ENCODE results near the gene ADARB2. TPM values are rescaled to one million over a fixed set of nuclear protein-coding genes. Genes with fewer than 3 reads are reported as not detected.

The ADARB2 gene
- polyA plus RNA-seq, 3 donors: not detected

DNA sequence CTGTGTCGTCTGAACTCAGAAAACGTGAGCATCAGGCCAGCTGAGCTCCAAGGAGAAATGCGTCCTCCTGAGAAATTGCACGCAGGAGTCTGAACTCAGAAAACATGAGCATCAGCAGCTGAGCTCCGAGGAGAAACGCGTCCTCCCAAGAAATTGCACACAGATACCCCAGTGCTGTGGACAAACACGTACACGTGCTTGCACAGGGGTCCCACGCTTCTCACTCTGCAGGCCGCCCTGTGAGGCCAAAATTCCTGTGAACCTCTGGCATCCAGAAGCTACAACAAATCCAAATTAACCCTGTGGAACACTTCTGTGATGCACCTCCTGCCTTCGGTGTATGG, 547.3 kb downstream of the ADARB2 start:
- TF ChIP-seq, protein P1, sequence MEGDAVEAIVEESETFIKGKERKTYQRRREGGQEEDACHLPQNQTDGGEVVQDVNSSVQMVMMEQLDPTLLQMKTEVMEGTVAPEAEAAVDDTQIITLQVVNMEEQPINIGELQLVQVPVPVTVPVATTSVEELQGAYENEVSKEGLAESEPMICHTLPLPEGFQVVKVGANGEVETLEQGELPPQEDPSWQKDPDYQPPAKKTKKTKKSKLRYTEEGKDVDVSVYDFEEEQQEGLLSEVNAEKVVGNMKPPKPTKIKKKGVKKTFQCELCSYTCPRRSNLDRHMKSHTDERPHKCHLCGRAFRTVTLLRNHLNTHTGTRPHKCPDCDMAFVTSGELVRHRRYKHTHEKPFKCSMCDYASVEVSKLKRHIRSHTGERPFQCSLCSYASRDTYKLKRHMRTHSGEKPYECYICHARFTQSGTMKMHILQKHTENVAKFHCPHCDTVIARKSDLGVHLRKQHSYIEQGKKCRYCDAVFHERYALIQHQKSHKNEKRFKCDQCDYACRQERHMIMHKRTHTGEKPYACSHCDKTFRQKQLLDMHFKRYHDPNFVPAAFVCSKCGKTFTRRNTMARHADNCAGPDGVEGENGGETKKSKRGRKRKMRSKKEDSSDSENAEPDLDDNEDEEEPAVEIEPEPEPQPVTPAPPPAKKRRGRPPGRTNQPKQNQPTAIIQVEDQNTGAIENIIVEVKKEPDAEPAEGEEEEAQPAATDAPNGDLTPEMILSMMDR (IDR thresholded peaks at IDR 0.05): no peak
- Mint-ChIP-seq H3K27ac (no peak overlapping the region), H3K36me3 (no peaks in the 10 kb centered on the region), H3K4me3 (no peak overlapping the region), H3K4me1 (no peaks in the 10 kb centered on the region), H3K27me3 (ENCODE audit: low read depth in 3 of 3) (peaks cover 1 to 2% (median 2%) of the 10 kb centered on the region in 3 donors), H3K9me3 (peaks cover 0 to 4% (median 0%) of the 10 kb centered on the region in 7 donors)
- H3K4me3 ChIP-seq (replicated peaks in 1 of 3; ENCODE audit: low read depth in 2 of 3, low read length in 3 of 3): no peak overlapping the region
- no peak overlapping the region for H3K27ac ChIP-seq (ENCODE audit: low read depth in 1 of 2, low read length in 2 of 2)
- no peak for DNase-seq
- no peak overlapping the region for H2AFZ ChIP-seq (ENCODE audit: insufficient read depth, low read depth, low read length, poor library complexity, severe bottlenecking)
- H3K36me3 ChIP-seq (replicated peaks in 1 of 2; ENCODE audit: control insufficient read depth in 1 of 2, insufficient read depth in 2 of 2, low read length in 2 of 2): no peaks in the 10 kb centered on the region
- H3K9me3 ChIP-seq (replicated peaks in 1 of 2; ENCODE audit: control insufficient read depth in 1 of 2, insufficient read depth in 1 of 2, low read length in 2 of 2): no peaks in the 10 kb centered on the region
- H3K79me2 ChIP-seq (ENCODE audit: insufficient read depth, low read length): no peaks in the 10 kb centered on the region
- intact Hi-C loops (cut with micrococcal nuclease): no loop called here
- H3K4me2 ChIP-seq (replicated peaks; ENCODE audit: extremely low read depth, low read length, poor library complexity, severe bottlenecking): no peak overlapping the region
- H3K9ac ChIP-seq (ENCODE audit: insufficient read depth, low read length, poor library complexity, severe bottlenecking): no peak overlapping the region
- no peaks in the 10 kb centered on the region for H3K4me1 ChIP-seq (ENCODE audit: control insufficient read depth in 1 of 2, insufficient read depth in 2 of 2, low read length in 2 of 2)
- WGBS (ENCODE audit: insufficient coverage): 98% methylated on average over 12 of the region's 12 CpGs
- no peaks in the 10 kb centered on the region for H3K27me3 ChIP-seq (ENCODE audit: control insufficient read depth in 2 of 2, insufficient read depth in 2 of 2, low read length in 2 of 2)
- no peaks in the 10 kb centered on the region for H4K20me1 ChIP-seq (ENCODE audit: insufficient read depth, low read length)

DNA sequence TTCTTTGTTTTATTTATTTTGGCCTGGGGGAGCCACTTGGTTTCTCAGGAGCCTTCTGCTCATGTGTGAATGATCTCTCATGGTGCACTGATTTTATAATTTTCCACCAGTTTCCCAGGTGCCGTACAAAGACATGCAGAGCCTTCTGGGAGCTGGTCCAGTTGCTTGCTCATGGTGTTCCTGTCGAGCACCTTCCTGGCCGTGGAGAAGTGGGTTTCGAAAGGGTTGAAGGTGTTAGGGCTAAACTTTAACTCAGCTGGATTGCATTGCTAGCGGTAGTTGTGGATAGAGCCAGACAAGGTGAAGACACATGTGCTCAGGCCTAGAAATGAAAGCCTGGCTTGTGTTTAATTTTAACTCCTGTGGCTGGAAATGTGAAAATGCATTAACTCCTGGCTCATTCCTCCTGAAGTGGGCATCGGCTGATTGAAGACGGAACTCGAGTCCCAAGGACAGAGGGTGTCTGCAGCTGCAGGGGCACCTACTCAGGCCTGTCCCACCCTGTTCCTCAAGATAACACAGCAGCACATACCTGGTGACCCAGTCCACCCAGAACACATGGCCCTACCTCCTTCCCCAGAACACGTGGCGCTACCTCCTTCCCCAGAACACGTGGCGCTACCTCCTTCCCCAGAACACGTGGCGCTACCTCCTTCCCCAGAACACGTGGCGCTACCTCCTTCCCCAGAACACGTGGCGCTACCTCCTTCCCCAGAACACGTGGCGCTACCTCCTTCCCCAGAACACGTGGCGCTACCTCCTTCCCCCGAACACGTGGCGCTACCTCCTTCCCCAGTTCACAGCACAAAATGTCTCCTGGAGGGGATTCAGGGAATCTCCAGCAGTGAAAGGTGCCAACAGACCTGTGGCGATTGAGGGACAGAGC, 547.9 kb downstream of the ADARB2 start:
- Histone ChIP-seq H3K79me2 (ENCODE audit: insufficient read depth, low read length) (no peaks in the 10 kb centered on the region), H3K4me1 (ENCODE audit: control insufficient read depth in 1 of 2, insufficient read depth in 2 of 2, low read length in 2 of 2) (no peaks in the 10 kb centered on the region), H3K4me3 (replicated peaks in 1 of 3; ENCODE audit: low read depth in 2 of 3, low read length in 3 of 3) (no peak overlapping the region), H3K27me3 (ENCODE audit: control insufficient read depth in 2 of 2, insufficient read depth in 2 of 2, low read length in 2 of 2) (no peaks in the 10 kb centered on the region), H4K20me1 (ENCODE audit: insufficient read depth, low read length) (no peaks in the 10 kb centered on the region), H3K27ac (ENCODE audit: low read depth in 1 of 2, low read length in 2 of 2) (no peak overlapping the region), H3K36me3 (replicated peaks in 1 of 2; ENCODE audit: control insufficient read depth in 1 of 2, insufficient read depth in 2 of 2, low read length in 2 of 2) (no peaks in the 10 kb centered on the region), H3K9me3 (replicated peaks in 1 of 2; ENCODE audit: control insufficient read depth in 1 of 2, insufficient read depth in 1 of 2, low read length in 2 of 2) (no peaks in the 10 kb centered on the region), H2AFZ (ENCODE audit: insufficient read depth, low read depth, low read length, poor library complexity, severe bottlenecking) (no peak overlapping the region), H3K4me2 (replicated peaks; ENCODE audit: extremely low read depth, low read length, poor library complexity, severe bottlenecking) (no peak overlapping the region), H3K9ac (ENCODE audit: insufficient read depth, low read length, poor library complexity, severe bottlenecking) (no peak overlapping the region)
- 85% methylated on average over 17 of the region's 26 CpGs for WGBS (ENCODE audit: insufficient coverage)
- Mint-ChIP-seq H3K36me3 (no peaks in the 10 kb centered on the region), H3K27me3 (ENCODE audit: low read depth in 3 of 3) (peaks cover 1 to 2% (median 2%) of the 10 kb centered on the region in 3 donors), H3K4me1 (no peaks in the 10 kb centered on the region), H3K9me3 (peaks cover 0 to 4% (median 0%) of the 10 kb centered on the region in 7 donors), H3K4me3 (peak overlapping the region in 1 of 2 donors; percentile 23), H3K27ac (no peak overlapping the region)
- TF ChIP-seq, protein P1 (IDR thresholded peaks at IDR 0.05): no peak
- DNase-seq: no peak
- intact Hi-C loops (cut with micrococcal nuclease): no loop called here
